Suprapubic skin (tissue), 4 donors: ENCODE measurements around the gene PTBP3.

Experiments
- CTCF ChIP-seq, 2 donors: fragments of 200-600 bp in 1 of 2; fragments of 450-650 bp in 1 of 2; sonication (generic) in 1 of 2; IDR thresholded peaks; one replicate each; pipeline ENCODE4 v1.5.1; 2016 to 2019; ENCODE audit warnings: antibody characterized with exemption in 2 of 2, mild to moderate bottlenecking in 1 of 2, moderate library complexity in 1 of 2
- EP300 ChIP-seq: sonication (generic); formaldehyde crosslinking; IDR thresholded peaks from one replicate; pipeline ENCODE4 v1.6.1; 2017; ENCODE audit warnings: antibody characterized with exemption
- POLR2AphosphoS5 ChIP-seq, 3 donors: sonication (generic); formaldehyde crosslinking; IDR thresholded peaks; one replicate each; pipeline ENCODE4 v1.6.1; 2017; ENCODE audit warnings: antibody characterized with exemption in 3 of 3

GRCh38 chr9:112224401-112225289 lies 108.8 kb downstream of the PTBP3 start:
- TF ChIP-seq CTCF (IDR thresholded peaks at IDR 0.05) (no peak), POLR2AphosphoS5 (IDR thresholded peaks at IDR 0.05) (no peak), EP300 (no peak)
